Panc1 (cell line): ENCODE data around the gene GRM1.

ENCODE experiments used
- POLR2AphosphoS5 ChIP-seq: IDR thresholded peaks from 2 replicates; pipeline ENCODE4 v1.6.1; 2012; ENCODE audit warnings: mild to moderate bottlenecking, low read depth, low read length, moderate library complexity
- SIN3A ChIP-seq: IDR thresholded peaks from 2 replicates; pipeline ENCODE4 v1.6.1; 2012; ENCODE audit warnings: low read depth, mild to moderate bottlenecking, low read length, moderate library complexity, borderline replicate concordance; ENCODE audit not compliant: insufficient read depth
- TCF7L2 ChIP-seq: IDR thresholded peaks from 2 replicates; pipeline ENCODE4 v1.6.1; 2011; ENCODE audit warnings: mild to moderate bottlenecking, low read depth, low read length, inconsistent platforms
- TF ChIP-seq, protein P1 (sequence below): fragments of 450-650 bp; IDR thresholded peaks from 2 replicates; pipeline ENCODE4 v1.5.1; 2017; ENCODE audit warnings: mild to moderate bottlenecking
- TF ChIP-seq, protein P2 (sequence below), 2 experiments: IDR thresholded peaks; 2 replicates each; pipeline ENCODE4 v1.6.1; 2011 to 2012; ENCODE audit warnings: low read depth in 2 of 2, control low read depth in 1 of 2, low read length in 1 of 2, mild to moderate bottlenecking in 1 of 2, moderate library complexity in 1 of 2; ENCODE audit not compliant: insufficient read depth in 1 of 2

- TF ChIP-seq, protein P1, sequence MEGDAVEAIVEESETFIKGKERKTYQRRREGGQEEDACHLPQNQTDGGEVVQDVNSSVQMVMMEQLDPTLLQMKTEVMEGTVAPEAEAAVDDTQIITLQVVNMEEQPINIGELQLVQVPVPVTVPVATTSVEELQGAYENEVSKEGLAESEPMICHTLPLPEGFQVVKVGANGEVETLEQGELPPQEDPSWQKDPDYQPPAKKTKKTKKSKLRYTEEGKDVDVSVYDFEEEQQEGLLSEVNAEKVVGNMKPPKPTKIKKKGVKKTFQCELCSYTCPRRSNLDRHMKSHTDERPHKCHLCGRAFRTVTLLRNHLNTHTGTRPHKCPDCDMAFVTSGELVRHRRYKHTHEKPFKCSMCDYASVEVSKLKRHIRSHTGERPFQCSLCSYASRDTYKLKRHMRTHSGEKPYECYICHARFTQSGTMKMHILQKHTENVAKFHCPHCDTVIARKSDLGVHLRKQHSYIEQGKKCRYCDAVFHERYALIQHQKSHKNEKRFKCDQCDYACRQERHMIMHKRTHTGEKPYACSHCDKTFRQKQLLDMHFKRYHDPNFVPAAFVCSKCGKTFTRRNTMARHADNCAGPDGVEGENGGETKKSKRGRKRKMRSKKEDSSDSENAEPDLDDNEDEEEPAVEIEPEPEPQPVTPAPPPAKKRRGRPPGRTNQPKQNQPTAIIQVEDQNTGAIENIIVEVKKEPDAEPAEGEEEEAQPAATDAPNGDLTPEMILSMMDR: no peak
- TF ChIP-seq POLR2AphosphoS5 (no peak), TCF7L2 (no peak), SIN3A (no peak)
- TF ChIP-seq, protein P2, sequence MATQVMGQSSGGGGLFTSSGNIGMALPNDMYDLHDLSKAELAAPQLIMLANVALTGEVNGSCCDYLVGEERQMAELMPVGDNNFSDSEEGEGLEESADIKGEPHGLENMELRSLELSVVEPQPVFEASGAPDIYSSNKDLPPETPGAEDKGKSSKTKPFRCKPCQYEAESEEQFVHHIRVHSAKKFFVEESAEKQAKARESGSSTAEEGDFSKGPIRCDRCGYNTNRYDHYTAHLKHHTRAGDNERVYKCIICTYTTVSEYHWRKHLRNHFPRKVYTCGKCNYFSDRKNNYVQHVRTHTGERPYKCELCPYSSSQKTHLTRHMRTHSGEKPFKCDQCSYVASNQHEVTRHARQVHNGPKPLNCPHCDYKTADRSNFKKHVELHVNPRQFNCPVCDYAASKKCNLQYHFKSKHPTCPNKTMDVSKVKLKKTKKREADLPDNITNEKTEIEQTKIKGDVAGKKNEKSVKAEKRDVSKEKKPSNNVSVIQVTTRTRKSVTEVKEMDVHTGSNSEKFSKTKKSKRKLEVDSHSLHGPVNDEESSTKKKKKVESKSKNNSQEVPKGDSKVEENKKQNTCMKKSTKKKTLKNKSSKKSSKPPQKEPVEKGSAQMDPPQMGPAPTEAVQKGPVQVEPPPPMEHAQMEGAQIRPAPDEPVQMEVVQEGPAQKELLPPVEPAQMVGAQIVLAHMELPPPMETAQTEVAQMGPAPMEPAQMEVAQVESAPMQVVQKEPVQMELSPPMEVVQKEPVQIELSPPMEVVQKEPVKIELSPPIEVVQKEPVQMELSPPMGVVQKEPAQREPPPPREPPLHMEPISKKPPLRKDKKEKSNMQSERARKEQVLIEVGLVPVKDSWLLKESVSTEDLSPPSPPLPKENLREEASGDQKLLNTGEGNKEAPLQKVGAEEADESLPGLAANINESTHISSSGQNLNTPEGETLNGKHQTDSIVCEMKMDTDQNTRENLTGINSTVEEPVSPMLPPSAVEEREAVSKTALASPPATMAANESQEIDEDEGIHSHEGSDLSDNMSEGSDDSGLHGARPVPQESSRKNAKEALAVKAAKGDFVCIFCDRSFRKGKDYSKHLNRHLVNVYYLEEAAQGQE (IDR thresholded peaks at IDR 0.05; ENCODE audit: insufficient read depth in 1 of 2, low read depth in 2 of 2, low read length in 1 of 2): no peak
Measured at GRCh38 chr6:146289816-146290588, 261.1 kb downstream of the GRM1 start.
